Smooth muscle cell (in vitro differentiated cells): ENCODE measurements around the gene AKAP10. TPM values are rescaled to one million over a fixed set of nuclear protein-coding genes. Genes with fewer than 3 reads are reported as not detected.
A peak's percentile ranks its signal among the peaks of the same experiment; 100 is the strongest.

Source experiments
- DNase-seq: peaks from one replicate; lab custom pipeline; 2025; ENCODE audit not compliant: unreplicated experiment; lab: John Stamatoyannopoulos, UW
- H2AFZ ChIP-seq: fragments of 200-600 bp; sonication (generic); 2 replicates; pipeline ENCODE4 v1.6.0; 2016; ENCODE audit warnings: antibody characterized with exemption, low read depth, mild to moderate bottlenecking
- H3F3A ChIP-seq: fragments of 200-600 bp; sonication (generic); 2 replicates; pipeline ENCODE4 v1.6.0; 2017; ENCODE audit warnings: antibody characterized with exemption, low read depth
- H3K27ac ChIP-seq: fragments of 200-600 bp; sonication (generic); 2 replicates; pipeline ENCODE4 v1.5.1; 2016; ENCODE audit warnings: low read depth, mild to moderate bottlenecking
- H3K27me3 ChIP-seq: fragments of 200-600 bp; sonication (generic); 2 replicates; pipeline ENCODE4 v1.6.1; 2016; ENCODE audit warnings: low read depth, mild to moderate bottlenecking
- H3K36me3 ChIP-seq: fragments of 200-600 bp; sonication (generic); 2 replicates; pipeline ENCODE4 v1.5.1; 2016; ENCODE audit warnings: low read depth
- H3K4me1 ChIP-seq: fragments of 200-600 bp; sonication (generic); 2 replicates; pipeline ENCODE4 v1.5.1; 2016; ENCODE audit warnings: low read depth
- H3K4me2 ChIP-seq: fragments of 200-600 bp; sonication (generic); 2 replicates; pipeline ENCODE4 v1.6.0; 2016; ENCODE audit warnings: mild to moderate bottlenecking
- H3K4me3 ChIP-seq: fragments of 200-600 bp; sonication (generic); 2 replicates; pipeline ENCODE4 v1.5.1; 2016; ENCODE audit warnings: mild to moderate bottlenecking
- H3K79me2 ChIP-seq: fragments of 200-600 bp; sonication (generic); 2 replicates; pipeline ENCODE4 v1.6.0; 2016; ENCODE audit warnings: low read depth, mild to moderate bottlenecking
- H3K9ac ChIP-seq: fragments of 200-600 bp; sonication (generic); 2 replicates; pipeline ENCODE4 v1.6.0; 2016; ENCODE audit warnings: low read depth
- H3K9me3 ChIP-seq: fragments of 200-600 bp; sonication (generic); replicated peaks from 2 replicates; pipeline ENCODE4 v1.5.1; 2016; ENCODE audit warnings: low read depth
- H4K20me1 ChIP-seq: fragments of 200-600 bp; sonication (generic); 2 replicates; pipeline ENCODE4 v1.6.0; 2016; ENCODE audit warnings: low read depth
- WGBS: methylation state at CpG from one replicate; pipeline ENCODE4 v1.1.7; 2016; ENCODE audit warnings: low lambda C conversion rate; 5-methylcytosine and 5-hydroxymethylcytosine counted together
- polyA plus RNA-seq: library from polyadenylated mRNA; unstranded; fragments of >200 nt; fragmentation: Nextera tagmentation; extraction: Ambion mirVana; gene quantifications from 2 replicates; pipeline ENCODE4 v1.2.1, GENCODE V29; 2016
- total RNA-seq: library from RNA; depleted of rRNA; stranded (reverse); fragments of >200 nt; gene quantifications from 2 replicates; pipeline ENCODE4 v1.2.3, GENCODE V29; 2014
- TF ChIP-seq, protein P1 (sequence below): fragments of 200-600 bp; sonication (generic); IDR thresholded peaks from 2 replicates; pipeline ENCODE4 v1.5.1; 2017; ENCODE audit warnings: borderline replicate concordance, mild to moderate bottlenecking, antibody characterized with exemption; ENCODE audit not compliant: insufficient read depth, poor library complexity, severe bottlenecking

Gene AKAP10
- total and polyA plus RNA-seq, 2 experiments from 2014 or later = 23.7 to 28.4 TPM

DNA sequence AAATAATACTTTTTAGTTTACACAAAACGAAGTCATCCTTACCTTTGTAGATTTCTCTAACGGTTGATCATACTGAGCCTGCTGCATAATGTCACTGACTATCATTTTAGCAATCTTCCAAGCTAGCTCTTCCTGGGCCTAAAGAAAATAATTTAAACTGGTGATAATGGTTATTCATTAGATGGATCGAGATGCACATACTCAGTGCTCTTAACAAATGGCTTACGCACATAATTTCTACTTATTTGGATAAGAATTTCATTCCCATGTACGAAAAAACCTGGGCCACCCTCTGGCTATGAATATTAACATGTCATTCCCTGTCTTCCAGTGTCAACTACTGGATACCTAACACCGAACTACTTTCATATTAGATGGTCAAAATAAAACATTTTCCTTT, 68.5 kb downstream of the AKAP10 start:
- WGBS = 97% methylated on average over 6 of the region's 6 CpGs
- no peak overlapping the region for H2AFZ ChIP-seq
- no peaks in the 10 kb centered on the region for H3K9me3 ChIP-seq
- H3K4me2 ChIP-seq = no peak overlapping the region
- TF ChIP-seq, protein P1, sequence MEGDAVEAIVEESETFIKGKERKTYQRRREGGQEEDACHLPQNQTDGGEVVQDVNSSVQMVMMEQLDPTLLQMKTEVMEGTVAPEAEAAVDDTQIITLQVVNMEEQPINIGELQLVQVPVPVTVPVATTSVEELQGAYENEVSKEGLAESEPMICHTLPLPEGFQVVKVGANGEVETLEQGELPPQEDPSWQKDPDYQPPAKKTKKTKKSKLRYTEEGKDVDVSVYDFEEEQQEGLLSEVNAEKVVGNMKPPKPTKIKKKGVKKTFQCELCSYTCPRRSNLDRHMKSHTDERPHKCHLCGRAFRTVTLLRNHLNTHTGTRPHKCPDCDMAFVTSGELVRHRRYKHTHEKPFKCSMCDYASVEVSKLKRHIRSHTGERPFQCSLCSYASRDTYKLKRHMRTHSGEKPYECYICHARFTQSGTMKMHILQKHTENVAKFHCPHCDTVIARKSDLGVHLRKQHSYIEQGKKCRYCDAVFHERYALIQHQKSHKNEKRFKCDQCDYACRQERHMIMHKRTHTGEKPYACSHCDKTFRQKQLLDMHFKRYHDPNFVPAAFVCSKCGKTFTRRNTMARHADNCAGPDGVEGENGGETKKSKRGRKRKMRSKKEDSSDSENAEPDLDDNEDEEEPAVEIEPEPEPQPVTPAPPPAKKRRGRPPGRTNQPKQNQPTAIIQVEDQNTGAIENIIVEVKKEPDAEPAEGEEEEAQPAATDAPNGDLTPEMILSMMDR = no peak
- H3K27ac ChIP-seq = no peak overlapping the region
- H3K27me3 ChIP-seq = no peaks in the 10 kb centered on the region
- DNase-seq = no peak
- H3K4me1 ChIP-seq = no peaks in the 10 kb centered on the region
- H3K4me3 ChIP-seq = no peak overlapping the region
- peaks cover 6% of the 10 kb centered on the region for H4K20me1 ChIP-seq
- peaks cover 8% of the 10 kb centered on the region for H3F3A ChIP-seq
- H3K9ac ChIP-seq = no peak overlapping the region
- H3K36me3 ChIP-seq = peaks cover 4% of the 10 kb centered on the region
- H3K79me2 ChIP-seq = no peaks in the 10 kb centered on the region

DNA sequence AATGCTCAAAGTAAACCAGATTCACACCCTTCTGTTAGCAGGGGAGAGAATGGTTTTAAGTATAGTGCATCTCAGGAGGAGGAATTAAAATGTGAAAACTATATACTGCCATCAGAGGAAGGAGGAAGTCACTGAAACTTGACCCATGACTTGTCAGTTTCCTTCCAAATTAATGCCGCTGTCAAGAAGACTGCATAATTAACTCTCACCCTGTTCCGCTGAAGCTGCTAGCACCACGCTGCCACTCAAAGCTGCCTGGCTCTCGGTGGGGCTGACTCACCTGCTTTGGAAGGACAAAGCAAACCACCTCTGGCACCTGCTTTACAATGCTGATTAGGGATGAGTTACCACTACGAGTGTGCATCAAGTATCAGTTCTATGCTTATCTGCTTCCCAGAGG, 72.1 kb downstream of the AKAP10 start:
- peaks cover 8% of the 10 kb centered on the region for H3F3A ChIP-seq
- no peaks in the 10 kb centered on the region for H3K27me3 ChIP-seq
- H4K20me1 ChIP-seq = peaks cover 6% of the 10 kb centered on the region
- no peaks in the 10 kb centered on the region for H3K9me3 ChIP-seq
- no peak overlapping the region for H3K27ac ChIP-seq
- peaks cover 4% of the 10 kb centered on the region for H3K36me3 ChIP-seq
- H3K79me2 ChIP-seq = no peaks in the 10 kb centered on the region
- H2AFZ ChIP-seq = no peak overlapping the region
- H3K9ac ChIP-seq = no peak overlapping the region
- no peaks in the 10 kb centered on the region for H3K4me1 ChIP-seq
- WGBS = 88% methylated on average over 5 of the region's 5 CpGs
- H3K4me2 ChIP-seq = no peak overlapping the region
- no peak for DNase-seq
- TF ChIP-seq, protein P1 = no peak
- no peak overlapping the region for H3K4me3 ChIP-seq

- H3K36me3 ChIP-seq = peaks cover 4% of the 10 kb centered on the region
- no peak overlapping the region for H3K4me3 ChIP-seq
- TF ChIP-seq, protein P1 = no peak
- H3K79me2 ChIP-seq = no peaks in the 10 kb centered on the region
- no peak for DNase-seq
- no peaks in the 10 kb centered on the region for H3K9me3 ChIP-seq
- H3K27me3 ChIP-seq = no peaks in the 10 kb centered on the region
- H4K20me1 ChIP-seq = peaks cover 6% of the 10 kb centered on the region
- no peaks in the 10 kb centered on the region for H3K4me1 ChIP-seq
- no peak overlapping the region for H3K27ac ChIP-seq
- peaks cover 8% of the 10 kb centered on the region for H3F3A ChIP-seq
- no peak overlapping the region for H3K9ac ChIP-seq
- 95% methylated on average over 5 of the region's 5 CpGs for WGBS
- H2AFZ ChIP-seq = no peak overlapping the region
- H3K4me2 ChIP-seq = no peak overlapping the region
Measured at GRCh38 chr17:19904924-19905323, 72.7 kb downstream of the AKAP10 start.

DNA sequence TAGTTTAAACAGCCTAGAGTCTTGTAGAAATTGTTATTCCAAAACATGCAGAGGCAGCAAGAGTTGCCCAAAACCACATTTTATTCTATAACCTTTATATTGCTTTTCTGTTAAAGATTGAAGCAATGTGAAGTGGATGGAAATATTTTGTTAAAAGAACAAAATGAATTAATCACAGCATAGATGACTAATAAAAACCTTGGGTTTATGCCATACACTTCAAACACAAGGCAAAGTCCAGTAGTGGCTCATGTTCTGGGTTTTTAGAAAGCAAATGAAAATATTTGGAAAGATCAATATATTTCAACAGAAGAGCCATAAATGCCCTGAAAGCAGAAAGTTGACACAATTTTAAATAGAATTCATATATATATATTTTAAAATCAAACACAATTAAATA, 73.2 kb downstream of the AKAP10 start:
- Histone ChIP-seq H3K9me3 (no peaks in the 10 kb centered on the region), H3F3A (peaks cover 8% of the 10 kb centered on the region), H3K4me2 (no peak overlapping the region), H3K79me2 (no peaks in the 10 kb centered on the region), H3K27me3 (no peaks in the 10 kb centered on the region), H3K4me3 (no peak overlapping the region), H3K9ac (no peak overlapping the region), H2AFZ (no peak overlapping the region), H4K20me1 (peaks cover 6% of the 10 kb centered on the region), H3K4me1 (no peaks in the 10 kb centered on the region), H3K36me3 (peaks cover 4% of the 10 kb centered on the region), H3K27ac (peak overlapping the region; percentile 63)
- TF ChIP-seq, protein P1 = no peak
- DNase-seq = no peak
